RPMI8226 (cell line): ENCODE results near the gene FLCN.
A peak's percentile ranks its signal among the peaks of the same experiment; 100 is the strongest.
"Not testable (repeated sequence)": the region's sequence is repeated elsewhere in the genome, so short reads cannot be mapped to it uniquely, and the experiment has no call there.

Source experiments
- DNase-seq: peaks from one replicate; pipeline ENCODE4 v3.0.0-alpha.2; 2015

FLCN gene

GRCh38 chr17:17206913-17207335 is 30.0 kb downstream of the FLCN start:
- DNase-seq, result no peak

DNA sequence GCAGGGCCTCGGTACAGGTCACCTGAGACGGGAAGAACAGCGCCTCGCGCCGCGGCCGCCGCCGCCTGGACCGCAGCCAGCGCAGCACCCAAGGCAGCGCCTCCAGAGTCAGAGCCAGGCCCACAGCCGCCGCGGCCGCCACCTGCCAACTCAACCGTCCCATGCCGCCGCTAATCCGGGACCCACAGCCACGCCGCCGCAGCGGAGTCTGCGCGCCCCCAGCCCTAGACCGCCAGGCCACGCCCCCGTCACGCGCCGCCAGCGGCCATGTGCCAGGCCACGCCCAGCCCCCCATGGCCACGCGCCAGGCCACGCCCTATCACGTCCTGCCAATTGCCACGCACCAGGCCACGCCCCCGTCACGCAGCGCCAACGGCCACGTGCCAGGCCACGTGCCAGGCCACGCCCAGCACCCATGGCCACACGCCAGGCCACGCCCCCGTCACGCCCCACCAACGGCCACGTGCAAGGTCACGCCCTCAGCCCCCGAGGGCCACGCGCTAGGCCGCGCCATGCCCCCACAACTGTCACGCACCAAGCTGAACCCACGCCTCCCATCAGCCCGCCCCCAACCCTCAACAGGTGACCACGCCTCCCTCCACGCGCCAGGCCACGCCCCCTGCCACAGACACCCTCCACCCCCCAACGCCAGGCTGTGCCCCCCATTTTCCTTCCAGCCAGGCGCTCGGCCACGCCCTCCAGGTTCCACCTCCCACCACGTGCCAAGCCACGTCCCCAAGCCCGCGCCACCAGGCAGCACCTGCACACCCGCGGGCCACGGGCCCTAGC is 30.6 kb downstream of the FLCN start, which contains the start of gene PLD6:
Gene PLD6 (minus strand): TSS at position 210 of the 789 bp plus-strand sequence. CDS start 47 bp downstream, at position 163.
- peak; percentile 88 for DNase-seq

DNA sequence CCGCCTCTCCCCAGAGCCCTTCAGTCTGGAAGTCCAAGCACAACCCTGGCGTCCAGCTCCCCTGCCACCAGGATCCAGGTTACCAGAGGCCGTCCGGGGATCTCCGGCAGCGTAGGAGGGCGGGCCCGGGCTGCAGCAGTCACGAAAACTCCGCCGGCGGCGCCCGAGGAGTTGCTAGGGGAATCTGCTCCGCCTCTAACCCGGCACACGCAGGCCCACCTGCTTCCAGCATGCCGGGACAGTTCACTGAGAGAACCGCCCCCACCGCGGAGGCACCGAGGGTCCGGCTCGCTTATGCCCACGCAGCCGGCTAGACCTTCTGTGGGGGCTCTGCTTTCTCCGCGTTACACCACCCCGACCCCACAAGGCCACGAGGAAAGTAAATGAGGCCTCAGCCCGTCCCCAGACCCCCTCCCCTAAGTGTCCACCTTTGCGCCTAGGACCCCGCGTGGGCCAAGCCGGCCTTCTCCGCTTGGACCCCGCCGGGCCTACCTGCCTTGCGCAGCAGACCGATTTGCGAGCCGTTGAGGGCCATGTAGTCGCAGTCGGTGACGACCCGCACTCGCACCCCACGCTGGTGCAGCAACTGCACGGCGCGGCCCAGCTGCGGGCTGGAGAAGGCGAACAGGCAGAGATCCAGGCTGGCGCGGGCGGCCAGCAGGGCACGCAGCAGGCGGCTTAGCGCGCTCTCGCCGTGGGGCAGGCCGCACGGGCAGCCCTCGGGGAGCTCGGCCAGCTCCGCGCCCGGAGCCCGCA is 31.4 kb downstream of the FLCN start:
- DNase-seq, result peak; percentile 70

- DNase-seq, result peak; percentile 11
Observed at GRCh38 chr17:17204635-17205231, 32.2 kb downstream of the FLCN start.

DNA sequence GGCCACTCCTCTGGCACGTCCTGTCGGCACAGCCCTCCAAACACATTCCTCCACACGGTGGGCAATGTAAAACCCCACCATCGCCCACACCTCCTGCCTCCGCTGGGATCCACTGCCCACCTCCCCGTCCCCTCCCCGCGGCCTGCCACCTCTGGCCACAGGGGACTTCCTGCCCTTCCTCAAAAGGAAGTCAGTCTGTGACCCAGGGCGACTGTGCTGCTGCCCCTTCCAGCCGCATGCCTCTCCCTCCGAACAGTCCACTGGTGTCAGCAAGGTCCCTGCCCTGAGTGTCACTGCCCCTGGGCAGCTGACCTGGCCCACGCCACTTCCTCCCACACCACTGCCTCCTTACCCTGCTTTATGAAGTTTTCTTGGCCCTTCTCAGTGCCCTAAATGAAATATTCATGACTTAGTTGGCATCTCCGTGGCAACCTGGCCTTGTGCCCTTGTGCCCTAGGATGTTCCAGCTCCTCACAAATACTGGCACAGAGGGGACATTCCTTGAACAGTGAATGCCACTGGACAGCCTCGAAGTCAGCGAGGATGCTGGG is 32.9 kb downstream of the FLCN start:
- peak; percentile 8 for DNase-seq

DNA sequence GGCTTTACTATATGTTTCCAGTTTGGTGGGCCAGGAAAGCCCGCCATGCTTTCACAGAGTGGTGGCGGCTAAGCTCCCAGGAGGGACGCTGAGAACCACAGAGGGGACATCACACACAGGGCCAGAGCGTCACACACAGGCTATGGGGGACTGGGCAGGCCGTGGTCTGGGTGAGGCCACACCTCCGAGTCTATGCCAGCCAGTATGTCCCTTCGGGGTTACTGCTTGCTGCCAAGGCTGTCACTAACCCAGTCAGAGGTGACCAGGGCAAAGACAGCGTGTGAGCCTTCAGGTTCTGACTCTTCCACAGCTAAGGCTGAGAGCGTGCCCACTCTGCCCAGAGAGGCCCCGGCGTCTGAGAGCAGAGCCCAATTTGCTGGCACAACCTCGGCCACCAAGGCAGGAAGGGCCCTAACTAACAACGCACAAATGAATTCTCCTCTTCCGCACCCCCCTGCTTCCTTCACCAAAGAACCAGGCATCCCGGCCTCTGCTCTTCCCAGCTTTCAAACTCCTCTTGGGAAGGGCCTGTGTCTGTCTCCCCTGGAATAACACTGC is 33.7 kb downstream of the FLCN start:
- DNase-seq, result no peak

DNA sequence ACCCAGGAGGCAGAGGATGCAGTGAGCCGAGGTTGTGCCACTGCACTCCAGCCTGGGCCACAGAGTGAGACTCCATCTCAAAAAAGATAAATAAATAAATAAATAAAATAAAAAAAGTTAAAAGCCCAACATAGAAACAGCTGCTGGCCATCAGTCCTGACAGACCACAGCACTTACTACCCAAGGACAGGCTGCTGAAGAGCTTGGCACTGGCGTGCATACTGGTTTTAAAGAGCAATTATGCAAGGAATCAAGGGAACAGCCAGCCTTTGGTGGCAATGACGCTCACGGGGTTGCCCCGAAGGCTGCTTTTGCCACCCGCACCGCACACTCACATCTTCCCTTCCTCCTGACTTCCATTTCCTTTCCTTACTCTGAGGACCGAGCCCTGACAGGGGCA is 35.1 kb downstream of the FLCN start:
- no peak for DNase-seq

DNA sequence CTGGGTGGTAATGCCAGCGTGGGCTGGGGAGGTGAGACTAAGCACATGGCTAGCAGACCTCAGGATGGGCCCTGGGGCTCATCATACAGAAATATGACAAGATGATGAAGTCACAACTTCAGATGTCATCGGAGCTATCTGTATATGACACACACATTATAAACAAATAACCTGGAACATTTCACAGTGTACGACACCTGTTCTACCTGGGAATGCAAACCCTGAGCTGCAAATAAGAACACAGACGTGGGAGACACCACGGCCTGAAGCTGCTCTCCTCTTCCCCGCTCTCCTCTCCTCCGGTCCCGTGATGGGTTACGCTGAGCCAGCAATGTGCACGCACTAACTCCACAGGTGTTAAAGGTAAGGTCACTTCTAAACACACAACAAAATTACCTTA is 35.7 kb downstream of the FLCN start:
- DNase-seq, result no peak

GRCh38 chr17:17200831-17201230 is 36.1 kb downstream of the FLCN start:
- DNase-seq, result no peak

DNA sequence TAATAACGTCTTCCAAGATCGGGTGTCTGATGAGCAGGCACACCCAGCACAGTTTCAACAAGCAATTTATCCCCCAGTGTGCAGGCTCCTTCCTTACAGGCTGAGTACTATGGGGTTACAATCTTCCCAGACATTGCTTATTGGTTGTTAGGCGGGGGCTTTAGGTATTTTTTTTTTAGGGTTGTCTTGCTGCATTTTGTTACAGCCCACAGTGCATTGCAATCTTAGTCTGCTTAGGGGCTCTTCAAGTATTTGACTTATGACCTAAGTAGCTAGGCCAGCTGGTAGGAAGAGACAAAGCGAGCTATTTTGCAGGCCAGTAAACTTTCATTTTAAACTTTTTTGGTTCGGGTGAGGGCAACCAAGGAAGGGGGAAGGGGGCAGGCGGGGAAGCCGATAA is 36.7 kb downstream of the FLCN start:
- no peak for DNase-seq

GRCh38 chr17:17198281-17198680 is 38.7 kb downstream of the FLCN start:
- DNase-seq, result no peak

DNA sequence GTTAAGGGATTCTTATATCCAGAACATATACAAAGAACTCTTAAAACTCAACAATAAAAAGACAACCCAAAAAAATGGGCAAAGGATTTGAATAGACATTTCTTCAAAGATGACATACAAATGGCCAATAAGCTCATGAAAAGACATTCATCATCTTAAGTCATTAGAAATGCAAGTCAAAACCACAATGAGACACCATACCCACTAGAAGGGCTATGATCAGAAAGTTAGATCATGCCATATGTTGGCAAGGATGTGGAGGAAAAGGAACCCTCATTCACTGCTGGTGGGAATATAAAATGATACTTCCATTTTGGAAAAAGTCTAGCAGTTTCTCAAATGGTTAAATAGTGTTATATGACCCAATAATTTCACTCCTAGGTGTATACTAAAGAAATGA is 40.2 kb downstream of the FLCN start:
- DNase-seq, result no peak

DNA sequence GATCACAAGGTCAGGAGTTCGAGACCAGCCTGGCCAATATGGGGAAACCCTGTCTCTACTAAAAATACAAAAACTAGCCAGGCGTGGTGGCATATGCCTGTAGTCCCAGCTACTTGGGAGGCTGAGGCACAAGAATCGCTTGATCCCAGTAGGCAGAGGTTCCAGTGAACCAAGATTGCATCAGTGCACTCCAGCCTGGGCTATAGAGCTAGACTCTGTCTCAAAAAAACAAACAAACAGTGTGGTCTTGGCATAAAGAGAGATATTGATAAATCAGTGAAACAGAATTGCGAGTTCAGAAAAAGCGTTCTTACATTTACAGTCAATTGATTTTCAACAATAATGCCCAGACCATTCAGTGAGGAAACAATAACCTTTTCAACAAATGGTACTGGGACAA is 41.5 kb downstream of the FLCN start:
- DNase-seq, result not testable (repeated sequence)

- no peak for DNase-seq
Observed at GRCh38 chr17:17191961-17192381, 45.0 kb downstream of the FLCN start.

DNA sequence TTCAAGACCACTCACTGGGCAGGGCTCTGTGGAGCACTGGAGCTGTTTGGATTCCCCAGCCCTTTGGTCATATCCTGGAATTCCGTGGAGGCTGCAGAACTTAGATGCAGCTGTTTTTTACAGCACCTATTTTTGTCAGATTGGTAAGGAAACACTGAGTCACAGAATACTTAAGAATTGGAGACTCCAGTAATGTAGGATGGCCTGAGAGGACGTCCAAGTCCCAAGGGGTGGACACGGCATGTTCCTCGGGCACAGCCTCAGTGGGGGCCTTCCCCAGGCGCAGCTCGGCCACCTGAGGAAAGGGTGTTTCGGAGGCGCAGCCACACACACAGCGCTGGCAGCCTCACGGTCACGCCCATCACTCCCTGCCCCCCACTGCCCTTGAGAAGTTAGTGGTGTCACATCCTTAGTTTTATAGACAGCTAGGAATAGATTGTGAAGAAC is 45.6 kb downstream of the FLCN start:
- no peak for DNase-seq

- DNase-seq, result no peak
Observed at GRCh38 chr17:17190188-17190587, 46.8 kb downstream of the FLCN start.

DNA sequence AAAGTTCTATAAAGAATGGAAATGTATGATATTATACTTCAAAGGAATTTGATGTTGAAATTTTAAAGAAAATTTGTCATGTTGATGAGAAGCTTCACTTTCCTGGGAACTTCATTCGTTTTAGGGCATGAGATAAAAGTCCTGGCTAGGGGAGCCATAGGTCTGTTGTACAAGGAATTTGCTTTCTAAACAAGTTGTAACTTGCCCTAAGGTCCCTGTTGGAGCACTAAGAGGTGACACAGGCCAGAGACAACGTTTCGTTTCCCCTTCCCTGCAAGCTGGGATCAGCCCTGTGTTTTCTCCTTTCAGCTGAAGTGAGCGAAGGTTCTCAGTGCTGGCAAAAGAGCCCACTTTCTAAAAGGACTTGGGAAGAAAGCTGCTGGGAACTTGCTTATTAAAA is 47.4 kb downstream of the FLCN start:
- no peak for DNase-seq

GRCh38 chr17:17188586-17188985 is 48.4 kb downstream of the FLCN start:
- DNase-seq, result no peak

GRCh38 chr17:17186551-17187505 is 50.1 kb downstream of the FLCN start:
- no peak for DNase-seq

GRCh38 chr17:17186051-17186450 is 50.9 kb downstream of the FLCN start:
- DNase-seq, result no peak

DNA sequence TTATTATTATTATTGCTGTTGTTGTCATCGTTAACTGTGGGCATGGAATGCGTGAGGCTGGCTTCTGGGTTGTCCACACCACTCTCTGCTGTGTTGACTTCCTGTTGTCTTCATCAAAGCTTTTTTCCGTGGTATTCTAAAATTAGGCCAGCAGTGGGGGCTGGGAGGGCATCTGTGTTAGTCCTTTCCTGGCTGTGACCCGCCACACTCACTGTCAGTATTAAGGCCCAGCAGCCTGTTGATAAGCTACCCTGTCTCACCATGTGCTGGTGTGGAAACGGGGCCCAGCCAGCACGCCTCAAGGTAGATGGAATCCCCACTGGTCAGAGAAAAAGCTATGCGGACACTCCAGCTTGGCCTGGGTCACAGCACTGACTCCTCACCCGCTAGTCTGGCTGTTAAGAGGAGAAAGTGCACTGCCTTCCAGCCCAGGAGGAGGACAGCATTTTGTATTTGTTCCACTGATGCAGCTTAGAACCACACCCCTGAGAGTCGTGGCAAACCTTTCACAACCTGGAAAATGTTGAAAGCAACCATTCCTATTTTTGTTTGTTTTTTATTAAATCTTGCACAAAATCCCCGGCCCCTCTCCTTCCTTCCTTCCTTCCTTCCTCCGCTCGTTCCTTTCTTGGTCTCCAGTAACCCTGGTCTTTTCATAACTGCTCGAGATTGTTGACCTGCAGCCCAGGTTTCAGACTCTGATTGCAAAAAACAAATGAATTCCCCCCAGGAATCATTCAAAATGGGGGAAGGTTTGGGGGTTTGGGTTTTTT is 51.8 kb downstream of the FLCN start:
- not testable (repeated sequence) for DNase-seq
